ACC112 (cell line): ENCODE results near the gene RTF1.

ENCODE experiments used
- H2AFZ ChIP-seq: fragments of 200-600 bp; sonication (generic); one replicate; pipeline ENCODE4 v1.6.0; 2017; ENCODE audit warnings: antibody characterized with exemption, low read length; ENCODE audit not compliant: unreplicated experiment
- H3K27ac ChIP-seq: fragments of 200-600 bp; sonication (generic); 2 replicates; pipeline ENCODE4 v1.5.1; 2014; ENCODE audit warnings: low read depth, mild to moderate bottlenecking, antibody characterized with exemption, low read length, moderate library complexity
- H3K27me3 ChIP-seq: fragments of 200-600 bp; sonication (generic); 2 replicates; pipeline ENCODE4 v1.6.1; 2014; ENCODE audit warnings: mild to moderate bottlenecking, antibody characterized with exemption, low read length, moderate library complexity, mixed read lengths; ENCODE audit not compliant: insufficient read depth
- H3K36me3 ChIP-seq: fragments of 200-600 bp; sonication (generic); 2 replicates; pipeline ENCODE4 v1.6.1; 2016; ENCODE audit warnings: mild to moderate bottlenecking, antibody characterized with exemption, low read length, moderate library complexity, mixed read lengths; ENCODE audit not compliant: insufficient read depth
- H3K4me1 ChIP-seq: fragments of 200-600 bp; sonication (generic); one replicate; pipeline ENCODE4 v1.6.1; 2016; ENCODE audit warnings: low read length, mixed read lengths; ENCODE audit not compliant: insufficient read depth, unreplicated experiment, control insufficient read depth
- H3K4me3 ChIP-seq: fragments of 200-600 bp; sonication (generic); 2 replicates; pipeline ENCODE4 v1.5.1; 2014; ENCODE audit warnings: mild to moderate bottlenecking, low read depth, low read length
- H3K79me2 ChIP-seq: fragments of 200-600 bp; sonication (generic); one replicate; pipeline ENCODE4 v1.6.0; 2016; ENCODE audit warnings: low read length; ENCODE audit not compliant: control insufficient read depth, unreplicated experiment, insufficient read depth

Gene RTF1

GRCh38 chr15:41521614-41522013 is 104.7 kb downstream of the RTF1 start:
- Histone ChIP-seq H3K4me3 (no peak overlapping the region), H3K79me2 (no peaks in the 10 kb centered on the region), H3K36me3 (0 out of 2 replicates have a peak, but pooled peaks cover 3% of the 10 kb centered on the region), H3K4me1 (no peaks in the 10 kb centered on the region), H3K27ac (no peak overlapping the region), H2AFZ (no peak overlapping the region), H3K27me3 (no peaks in the 10 kb centered on the region)

- Histone ChIP-seq H3K36me3 (0 out of 2 replicates have a peak, but pooled peaks cover 4% of the 10 kb centered on the region), H3K27ac (no peak overlapping the region)
Observed at GRCh38 chr15:41523097-41523496, 106.2 kb downstream of the RTF1 start.

GRCh38 chr15:41530363-41530956 is 113.6 kb downstream of the RTF1 start:
- Histone ChIP-seq H2AFZ (no peak overlapping the region), H3K79me2 (no peaks in the 10 kb centered on the region), H3K27ac (no peak overlapping the region), H3K27me3 (no peaks in the 10 kb centered on the region), H3K36me3 (peaks cover 8% of the 10 kb centered on the region; the same call in 1 of the 2 replicates), H3K4me1 (no peaks in the 10 kb centered on the region), H3K4me3 (no peak overlapping the region)

More at GRCh38 chr15:41523097-41523496, 106.2 kb downstream of the RTF1 start:
- Histone ChIP-seq H3K79me2 (no peaks in the 10 kb centered on the region), H2AFZ (no peak overlapping the region), H3K4me1 (no peaks in the 10 kb centered on the region), H3K4me3 (no peak overlapping the region), H3K27me3 (no peaks in the 10 kb centered on the region)
